Gastrocnemius medialis (tissue), 4 donors: ENCODE results near the gene ARID1B. TPM values are rescaled to one million over a fixed set of nuclear protein-coding genes. Genes with fewer than 3 reads are reported as not detected.

Experiments used
- ATAC-seq, 2 donors: fragments of 150-250 bp; one replicate each; pipeline ENCODE4 v1.9.1; 2016
- DNase-seq, 2 donors: peaks; one replicate each; pipeline ENCODE4 v3.0.0-alpha.2; 2019
- H3K27ac ChIP-seq, 4 donors: fragments of 200-600 bp; sonication (generic); 1 replicate in 1 of 4; 2 replicates in 3 of 4; pipeline ENCODE4 v1.5.1; 2016 to 2018; ENCODE audit warnings: mild to moderate bottlenecking in 2 of 4, moderate library complexity in 1 of 4
- H3K27me3 ChIP-seq, 3 donors: fragments of 200-600 bp; sonication (generic) in 2 of 3; 1 replicate in 1 of 3; 2 replicates in 2 of 3; pipeline versions ENCODE4 v1.5.1 to v1.6.0; 2016 to 2019; ENCODE audit warnings: mild to moderate bottlenecking in 1 of 3, moderate library complexity in 1 of 3
- H3K36me3 ChIP-seq, 2 donors: fragments of 200-600 bp; sonication (generic) in 1 of 2; one replicate each; pipeline ENCODE4 v1.5.1; 2017 to 2018
- H3K4me1 ChIP-seq, 2 donors: fragments of 200-600 bp; sonication (generic) in 1 of 2; one replicate each; pipeline ENCODE4 v1.5.1; 2016 to 2017; ENCODE audit warnings: mild to moderate bottlenecking in 2 of 2
- H3K4me3 ChIP-seq, 4 donors: fragments of 200-600 bp; sonication (generic) in 3 of 4; 1 replicate in 1 of 4; 2 replicates in 3 of 4; pipeline ENCODE4 v1.5.1; 2016 to 2019; ENCODE audit warnings: mild to moderate bottlenecking in 2 of 4
- H3K9me3 ChIP-seq, 3 donors: fragments of 200-600 bp; sonication (generic) in 2 of 3; 1 replicate in 1 of 3; 2 replicates in 2 of 3; pipeline ENCODE4 v1.5.1; 2016 to 2019
- POLR2A ChIP-seq, 2 donors: fragments of 450-650 bp; IDR thresholded peaks; one replicate each; pipeline ENCODE4 v1.6.1; 2017; ENCODE audit warnings: antibody characterized with exemption in 2 of 2, mild to moderate bottlenecking in 2 of 2, moderate library complexity in 2 of 2
- in situ Hi-C, 4 donors: fragments of 200-750 bp; cut with MboI; loops; one replicate each; pipeline versions ENCODE4 v1.15.0 to v1.8.0; 2017; ENCODE audit warnings: low sequenced_read_pairs in 4 of 4
- intact Hi-C: fragments of 100-400 bp; cut with DNase I; formaldehyde crosslinking; loops from one replicate; pipeline ENCODE4 v1.15.1; 2023; ENCODE audit warnings: low total_unique reads
- total RNA-seq, 4 donors: library from RNA; depleted of rRNA; stranded (reverse); fragments of >200 nt; gene quantifications; one replicate each; pipeline versions ENCODE4 v1.1.0 to v1.2.3, GENCODE V29; 2016
- TF ChIP-seq, protein P1 (sequence below), 5 experiments: fragments of 450-650 bp in 3 of 5; fragments of 200-600 bp in 2 of 5; sonication (generic) in 2 of 5; IDR thresholded peaks in 4 of 5; conservative IDR thresholded peaks in 1 of 5; 1 replicate in 4 of 5; 2 replicates in 1 of 5; pipeline ENCODE4 v1.5.1; 2016 to 2019; ENCODE audit warnings: antibody characterized with exemption in 5 of 5, mild to moderate bottlenecking in 3 of 5, moderate library complexity in 3 of 5

Gene ARID1B
- total RNA-seq, 4 donors from 2014 or later: 54.9 to 75.3 (median 62.0) TPM

DNA sequence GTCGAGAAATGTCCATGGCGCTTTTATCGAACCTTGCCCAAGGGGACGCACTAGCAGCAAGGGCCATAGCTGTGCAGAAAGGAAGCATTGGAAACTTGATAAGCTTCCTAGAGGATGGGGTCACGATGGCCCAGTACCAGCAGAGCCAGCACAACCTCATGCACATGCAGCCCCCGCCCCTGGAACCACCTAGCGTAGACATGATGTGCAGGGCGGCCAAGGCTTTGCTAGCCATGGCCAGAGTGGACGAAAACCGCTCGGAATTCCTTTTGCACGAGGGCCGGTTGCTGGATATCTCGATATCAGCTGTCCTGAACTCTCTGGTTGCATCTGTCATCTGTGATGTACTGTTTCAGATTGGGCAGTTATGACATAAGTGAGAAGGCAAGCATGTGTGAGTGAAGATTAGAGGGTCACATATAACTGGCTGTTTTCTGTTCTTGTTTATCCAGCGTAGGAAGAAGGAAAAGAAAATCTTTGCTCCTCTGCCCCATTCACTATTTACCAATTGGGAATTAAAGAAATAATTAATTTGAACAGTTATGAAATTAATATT is 430.4 kb downstream of the ARID1B start:
- H3K36me3 ChIP-seq: peaks cover 5 to 30% of the 10 kb centered on the region in 2 donors
- DNase-seq (no peak), ATAC-seq (no peak)
- no peak for TF ChIP-seq POLR2A (IDR thresholded peaks at IDR 0.05)
- TF ChIP-seq, protein P1, sequence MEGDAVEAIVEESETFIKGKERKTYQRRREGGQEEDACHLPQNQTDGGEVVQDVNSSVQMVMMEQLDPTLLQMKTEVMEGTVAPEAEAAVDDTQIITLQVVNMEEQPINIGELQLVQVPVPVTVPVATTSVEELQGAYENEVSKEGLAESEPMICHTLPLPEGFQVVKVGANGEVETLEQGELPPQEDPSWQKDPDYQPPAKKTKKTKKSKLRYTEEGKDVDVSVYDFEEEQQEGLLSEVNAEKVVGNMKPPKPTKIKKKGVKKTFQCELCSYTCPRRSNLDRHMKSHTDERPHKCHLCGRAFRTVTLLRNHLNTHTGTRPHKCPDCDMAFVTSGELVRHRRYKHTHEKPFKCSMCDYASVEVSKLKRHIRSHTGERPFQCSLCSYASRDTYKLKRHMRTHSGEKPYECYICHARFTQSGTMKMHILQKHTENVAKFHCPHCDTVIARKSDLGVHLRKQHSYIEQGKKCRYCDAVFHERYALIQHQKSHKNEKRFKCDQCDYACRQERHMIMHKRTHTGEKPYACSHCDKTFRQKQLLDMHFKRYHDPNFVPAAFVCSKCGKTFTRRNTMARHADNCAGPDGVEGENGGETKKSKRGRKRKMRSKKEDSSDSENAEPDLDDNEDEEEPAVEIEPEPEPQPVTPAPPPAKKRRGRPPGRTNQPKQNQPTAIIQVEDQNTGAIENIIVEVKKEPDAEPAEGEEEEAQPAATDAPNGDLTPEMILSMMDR (IDR thresholded peaks at IDR 0.05 in 4 of 5, conservative IDR thresholded peaks at IDR 0.05 in 1 of 5): no peak
- no peaks in the 10 kb centered on the region for H3K27me3 ChIP-seq
- in situ Hi-C loops: loop anchor here in 1 of 4 donors (10.0 kb wide), 1 partner anchor 67 kb away; no protein-coding TSS in a partner anchor
- no peaks in the 10 kb centered on the region for H3K4me1 ChIP-seq
- H3K4me3 ChIP-seq: no peak overlapping the region
- no peaks in the 10 kb centered on the region for H3K9me3 ChIP-seq
- intact Hi-C loops: no loop called here
- no peak overlapping the region for H3K27ac ChIP-seq

GRCh38 chr6:157209865-157210530 is 432.8 kb downstream of the ARID1B start:
- DNase-seq (no peak), ATAC-seq (no peak)
- TF ChIP-seq POLR2A (IDR thresholded peaks at IDR 0.05): no peak
- TF ChIP-seq, protein P1 (IDR thresholded peaks at IDR 0.05 in 4 of 5, conservative IDR thresholded peaks at IDR 0.05 in 1 of 5): no peak
- Histone ChIP-seq H3K4me3 (no peak overlapping the region), H3K9me3 (no peaks in the 10 kb centered on the region), H3K36me3 (peaks cover 0 to 21% of the 10 kb centered on the region in 2 donors), H3K4me1 (no peaks in the 10 kb centered on the region), H3K27ac (no peak overlapping the region), H3K27me3 (no peaks in the 10 kb centered on the region)
- in situ Hi-C loops (loop anchor here in 1 of 4 donors (10.0 kb wide), 1 partner anchor 65 kb away; no protein-coding TSS in a partner anchor), intact Hi-C loops (no loop called here)

GRCh38 chr6:157210954-157211353 is 433.8 kb downstream of the ARID1B start:
- DNase-seq (no peak), ATAC-seq (no peak)
- in situ Hi-C loops: no loop called here
- Histone ChIP-seq H3K4me1 (no peaks in the 10 kb centered on the region), H3K9me3 (no peaks in the 10 kb centered on the region), H3K36me3 (peaks cover 0 to 12% of the 10 kb centered on the region in 2 donors), H3K4me3 (no peak overlapping the region), H3K27ac (no peak overlapping the region), H3K27me3 (no peaks in the 10 kb centered on the region)
- TF ChIP-seq, protein P1 (IDR thresholded peaks at IDR 0.05 in 4 of 5, conservative IDR thresholded peaks at IDR 0.05 in 1 of 5): no peak
- TF ChIP-seq POLR2A (IDR thresholded peaks at IDR 0.05): no peak
- intact Hi-C loops: no loop called here

DNA sequence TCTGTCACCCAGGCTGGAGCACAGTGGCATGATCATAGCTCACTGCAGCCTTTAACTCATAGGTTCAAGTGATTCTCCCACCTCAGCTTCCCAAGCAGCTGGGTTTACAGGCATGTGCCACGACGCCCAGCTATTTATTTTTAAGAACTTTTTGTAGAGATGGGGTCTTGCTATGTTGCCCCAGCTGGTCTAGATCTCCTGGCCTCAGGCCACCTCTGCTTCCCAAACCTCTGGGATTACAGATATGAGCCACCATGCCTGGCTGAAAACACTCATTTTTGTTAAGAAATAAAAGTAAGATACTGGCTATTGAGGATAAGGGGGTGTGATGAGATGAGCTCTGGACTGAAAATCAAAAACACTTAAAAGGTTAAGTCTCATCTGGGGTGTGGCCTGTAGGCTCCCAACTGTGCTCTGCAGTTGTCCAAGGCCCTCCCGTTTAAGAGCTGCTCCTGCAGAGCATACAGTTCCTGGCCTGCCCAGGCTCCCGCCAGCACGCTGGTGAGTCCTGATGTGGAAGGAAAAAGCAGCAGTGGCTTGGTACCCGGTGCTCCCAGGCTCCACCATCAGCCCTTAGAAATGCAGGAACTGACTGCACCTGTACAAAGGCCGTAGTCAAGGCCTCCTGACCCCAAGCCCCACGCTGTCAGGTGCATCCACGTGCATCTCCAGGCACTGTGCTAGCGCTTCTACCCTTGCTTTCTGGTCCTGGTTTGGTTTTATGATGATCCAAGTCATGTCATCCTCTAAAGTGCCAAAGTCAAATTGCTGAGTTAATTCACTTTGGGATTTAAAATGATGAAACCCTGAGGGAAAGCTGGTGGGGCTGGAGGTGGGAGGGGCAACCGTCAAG is 434.7 kb downstream of the ARID1B start:
- intact Hi-C loops: no loop called here
- Histone ChIP-seq H3K4me3 (no peak overlapping the region), H3K27ac (no peak overlapping the region), H3K36me3 (peaks cover 0 to 3% of the 10 kb centered on the region in 2 donors), H3K9me3 (no peaks in the 10 kb centered on the region), H3K4me1 (no peaks in the 10 kb centered on the region), H3K27me3 (no peaks in the 10 kb centered on the region)
- no peak for ATAC-seq
- in situ Hi-C loops: no loop called here
- no peak for DNase-seq
- no peak for TF ChIP-seq POLR2A (IDR thresholded peaks at IDR 0.05)
- TF ChIP-seq, protein P1 (IDR thresholded peaks at IDR 0.05 in 4 of 5, conservative IDR thresholded peaks at IDR 0.05 in 1 of 5): no peak
